CD4-positive, alpha-beta T cell treated with Interleukin-6 for 4 hours (primary cell): ENCODE data around the gene BAIAP2.

ENCODE experiments used
- DNase-seq: peaks from one replicate; pipeline ENCODE4 v3.0.0-alpha.2; 2020; ENCODE audit warnings: mixed read lengths

BAIAP2 gene

GRCh38 chr17:81037798-81038733 is 3.1 kb downstream of the BAIAP2 start:
- no peak for DNase-seq

GRCh38 chr17:81039096-81039495 is 4.1 kb downstream of the BAIAP2 start:
- DNase-seq = no peak

DNA sequence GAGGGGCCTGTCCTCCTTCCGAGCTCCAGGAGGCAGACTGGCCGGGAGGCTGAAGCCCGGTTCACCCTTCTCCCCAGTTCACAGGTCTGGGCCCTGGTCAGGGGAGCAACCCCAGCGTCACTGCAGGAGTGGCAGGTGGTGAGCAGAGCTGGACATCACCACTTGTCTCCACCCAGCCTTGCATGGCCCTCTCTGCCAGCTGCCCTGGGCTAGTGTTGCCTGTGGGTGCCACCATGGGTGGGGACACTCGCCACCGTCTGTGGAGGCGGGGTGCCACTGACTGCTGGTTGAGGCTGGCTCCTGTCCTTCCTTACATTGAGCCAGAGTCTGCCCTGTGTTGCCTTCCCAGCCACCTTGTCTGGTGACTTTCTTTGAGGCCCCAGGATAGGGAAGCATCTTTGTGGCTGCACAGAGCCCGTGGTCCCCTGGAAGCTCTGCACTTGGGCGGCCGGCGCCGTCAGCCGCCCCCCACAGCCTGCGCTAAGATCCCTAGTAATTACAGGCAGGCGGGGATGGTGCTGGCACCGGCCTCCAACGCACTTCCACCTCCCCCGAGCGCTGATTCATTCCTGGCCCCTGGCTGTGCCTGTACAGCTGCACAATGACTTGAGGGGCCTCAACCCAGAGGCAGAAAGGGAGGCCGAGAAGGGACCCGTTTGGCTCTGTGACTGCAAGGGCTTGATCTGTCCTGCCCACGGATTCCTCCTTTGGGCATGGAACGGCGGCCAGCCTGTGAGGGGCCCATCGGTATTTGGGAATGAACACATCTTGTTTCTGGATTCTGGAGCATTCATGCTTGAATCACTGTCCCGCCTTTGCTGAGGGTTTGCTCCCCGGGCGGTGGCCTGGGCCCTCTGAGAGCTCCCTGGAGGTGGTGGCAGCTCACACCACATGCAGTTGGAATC is 5.2 kb downstream of the BAIAP2 start:
- no peak for DNase-seq

- no peak for DNase-seq
Observed at GRCh38 chr17:81040791-81041337, 5.9 kb downstream of the BAIAP2 start.

DNA sequence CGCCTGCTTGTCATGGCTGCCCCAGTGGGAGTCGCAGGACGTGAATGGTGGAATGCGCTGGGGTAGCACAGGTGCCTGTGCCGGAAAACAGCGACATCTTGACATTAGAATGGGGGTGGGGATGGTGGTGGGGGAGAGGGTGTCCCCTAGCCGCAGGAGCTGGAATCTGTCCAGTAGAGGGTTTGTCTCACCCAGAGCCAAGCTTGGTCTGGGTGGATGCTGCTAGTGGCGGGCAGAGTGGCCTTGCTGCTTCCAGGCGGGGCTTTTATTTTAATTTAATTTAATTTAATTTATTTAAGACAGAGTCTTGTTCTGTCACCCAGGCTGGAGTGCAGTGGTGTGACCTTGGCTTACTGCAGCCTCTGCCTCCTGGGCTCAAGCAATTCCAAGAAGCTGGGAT is 7.7 kb downstream of the BAIAP2 start:
- DNase-seq = no peak

DNA sequence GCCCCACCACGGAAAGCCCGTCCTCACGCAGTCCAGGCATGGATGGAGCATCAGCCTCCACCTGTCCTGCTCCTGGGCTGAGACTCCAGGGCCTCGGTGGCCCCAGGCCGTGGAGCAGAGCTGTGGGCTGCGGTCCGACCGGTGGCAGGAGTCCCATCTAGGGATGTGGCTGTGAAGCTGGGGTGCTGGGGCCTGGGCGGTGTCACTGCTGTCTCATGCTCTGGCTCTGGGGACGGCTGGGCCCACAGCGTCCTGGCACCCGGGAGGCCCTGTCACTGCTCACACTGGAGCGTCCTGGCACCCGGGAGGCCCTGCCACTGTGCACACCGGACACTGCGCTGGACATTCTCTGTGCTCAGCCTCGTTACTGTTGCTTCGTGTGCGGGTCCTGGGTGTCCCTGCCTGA is 8.4 kb downstream of the BAIAP2 start:
- no peak for DNase-seq

- DNase-seq = no peak
Observed at GRCh38 chr17:81043725-81044427, 8.9 kb downstream of the BAIAP2 start.

DNA sequence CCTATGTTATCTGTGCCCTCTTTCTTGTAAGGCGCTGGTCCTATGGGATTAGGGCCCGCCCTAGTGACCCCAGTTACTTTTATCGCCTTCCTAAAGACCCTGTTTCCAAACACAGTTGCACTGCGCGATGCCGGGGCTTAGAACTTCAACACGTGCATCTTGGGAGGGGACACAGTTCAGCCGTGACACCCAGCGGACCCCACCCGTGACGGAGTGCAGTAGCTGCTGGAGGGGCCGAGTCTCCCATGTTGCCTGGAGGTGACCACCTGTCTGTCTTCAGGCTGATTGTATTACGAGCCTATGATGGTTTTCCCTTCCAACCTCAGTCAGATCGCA is 9.4 kb downstream of the BAIAP2 start:
- no peak for DNase-seq

- DNase-seq = no peak
Observed at GRCh38 chr17:81044764-81045589, 10.0 kb downstream of the BAIAP2 start.

DNA sequence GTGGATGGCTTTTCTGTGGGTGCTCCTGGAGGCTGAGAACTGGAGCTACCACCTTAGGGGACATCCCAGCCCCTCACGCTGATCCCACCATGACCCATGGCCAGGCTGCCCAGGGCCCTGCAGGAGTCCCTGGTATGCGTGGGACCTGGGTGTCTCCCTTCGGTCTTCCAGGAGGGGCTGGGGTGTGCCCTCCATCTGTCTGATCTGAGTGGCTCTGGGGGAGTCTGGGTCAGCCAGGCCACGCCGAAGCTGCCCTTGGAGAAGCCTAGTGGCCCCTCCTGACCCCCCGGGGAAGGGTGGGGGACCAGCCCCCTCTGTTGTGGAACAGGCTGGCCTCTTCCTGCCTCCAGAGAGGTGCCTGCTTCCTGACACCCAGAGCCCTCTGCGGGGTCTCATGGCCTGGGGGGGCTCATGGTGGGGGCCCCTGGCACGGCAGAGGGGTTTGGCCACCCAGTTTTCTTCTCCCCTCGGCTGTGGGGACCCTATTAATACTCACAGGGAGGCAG is 10.7 kb downstream of the BAIAP2 start:
- no peak for DNase-seq

DNA sequence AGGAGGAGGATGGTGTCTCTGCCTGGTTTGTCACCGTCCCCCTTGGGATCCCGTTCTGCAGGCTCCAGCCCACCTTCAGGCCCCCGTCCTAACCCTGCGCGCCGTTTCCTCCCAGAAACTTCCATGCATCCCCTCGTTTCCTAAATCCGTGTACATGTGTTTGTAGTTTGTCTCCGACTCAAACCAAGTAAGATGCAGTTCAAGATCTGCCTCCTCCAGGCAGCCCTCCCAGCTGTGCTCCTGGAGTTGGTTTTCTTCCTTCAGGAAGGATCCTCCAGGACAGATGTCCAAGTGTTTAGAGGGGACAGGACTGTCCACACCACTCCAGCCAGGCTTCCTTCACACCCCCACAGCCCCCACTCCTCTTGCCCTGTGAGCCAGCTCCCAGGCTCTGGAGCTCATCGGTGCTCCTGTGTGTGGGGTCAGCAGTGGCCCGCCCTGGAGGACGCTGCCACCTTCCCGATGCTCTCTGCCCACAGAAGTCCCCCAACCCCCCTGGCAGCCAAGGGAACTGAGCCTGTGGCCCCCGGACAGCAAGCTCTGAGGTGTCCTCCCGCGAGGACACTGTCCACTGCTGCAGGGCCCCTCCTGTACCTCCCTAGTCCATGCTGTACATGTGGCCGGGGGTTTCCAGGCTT is 11.3 kb downstream of the BAIAP2 start:
- no peak for DNase-seq

DNA sequence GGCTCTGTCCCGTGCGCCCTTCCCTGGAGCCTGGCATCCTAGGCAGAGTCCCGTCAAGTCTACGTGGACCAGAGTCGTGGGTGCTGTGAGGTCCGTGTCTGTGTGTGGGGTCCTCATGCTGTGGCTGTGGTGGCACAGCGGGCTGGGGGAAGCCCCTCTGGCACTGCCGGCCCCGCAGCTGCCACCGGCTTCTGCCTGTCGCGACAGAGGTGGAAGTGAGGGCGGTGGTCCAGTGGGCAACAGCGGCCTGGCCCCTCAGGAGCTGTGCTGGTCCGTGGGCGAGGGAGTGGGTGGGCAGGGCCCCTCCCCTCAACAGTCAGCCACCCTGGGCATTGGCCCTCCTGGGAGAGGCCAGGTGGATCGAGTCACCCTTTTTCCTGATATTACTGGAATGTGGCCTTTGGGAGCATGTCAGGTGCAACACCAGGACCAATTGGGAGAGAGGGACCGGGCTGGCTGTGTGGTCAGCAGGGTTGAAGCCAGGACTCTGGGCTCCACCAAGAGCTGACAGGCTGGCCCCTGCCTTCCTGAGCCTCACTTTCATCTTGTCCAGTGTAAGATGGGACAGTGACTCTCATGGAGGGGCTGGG is 11.9 kb downstream of the BAIAP2 start:
- no peak for DNase-seq

DNA sequence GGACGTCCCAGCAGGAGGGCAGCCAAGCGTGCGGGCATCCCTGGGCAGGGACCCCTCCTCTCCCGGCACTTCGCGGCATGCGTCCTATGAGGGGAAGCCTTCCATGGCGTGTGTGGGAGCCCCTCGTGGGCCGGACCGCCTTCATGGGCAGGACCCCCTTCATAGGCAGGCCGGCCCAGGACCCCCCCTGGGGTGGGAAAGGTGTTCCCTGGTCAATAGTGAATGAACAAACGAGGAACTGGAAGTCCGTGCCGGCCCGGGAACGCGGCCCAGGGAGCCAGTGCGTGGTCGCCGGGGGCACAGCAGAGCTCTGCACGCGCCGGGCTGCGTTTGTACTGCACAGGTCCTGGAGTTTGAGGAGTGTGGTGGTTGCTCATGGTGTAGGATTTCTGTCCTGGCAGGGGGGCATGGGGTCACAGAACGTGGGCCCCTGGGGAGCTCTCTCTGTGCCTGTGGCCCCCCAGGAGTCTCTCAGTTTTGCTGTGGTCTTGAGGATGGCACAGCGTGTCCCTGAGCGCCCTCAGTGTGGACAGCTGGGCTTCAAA is 13.9 kb downstream of the BAIAP2 start:
- DNase-seq = no peak

- no peak for DNase-seq
Observed at GRCh38 chr17:81049372-81049911, 14.5 kb downstream of the BAIAP2 start.

GRCh38 chr17:81049973-81050551 is 15.1 kb downstream of the BAIAP2 start:
- no peak for DNase-seq

DNA sequence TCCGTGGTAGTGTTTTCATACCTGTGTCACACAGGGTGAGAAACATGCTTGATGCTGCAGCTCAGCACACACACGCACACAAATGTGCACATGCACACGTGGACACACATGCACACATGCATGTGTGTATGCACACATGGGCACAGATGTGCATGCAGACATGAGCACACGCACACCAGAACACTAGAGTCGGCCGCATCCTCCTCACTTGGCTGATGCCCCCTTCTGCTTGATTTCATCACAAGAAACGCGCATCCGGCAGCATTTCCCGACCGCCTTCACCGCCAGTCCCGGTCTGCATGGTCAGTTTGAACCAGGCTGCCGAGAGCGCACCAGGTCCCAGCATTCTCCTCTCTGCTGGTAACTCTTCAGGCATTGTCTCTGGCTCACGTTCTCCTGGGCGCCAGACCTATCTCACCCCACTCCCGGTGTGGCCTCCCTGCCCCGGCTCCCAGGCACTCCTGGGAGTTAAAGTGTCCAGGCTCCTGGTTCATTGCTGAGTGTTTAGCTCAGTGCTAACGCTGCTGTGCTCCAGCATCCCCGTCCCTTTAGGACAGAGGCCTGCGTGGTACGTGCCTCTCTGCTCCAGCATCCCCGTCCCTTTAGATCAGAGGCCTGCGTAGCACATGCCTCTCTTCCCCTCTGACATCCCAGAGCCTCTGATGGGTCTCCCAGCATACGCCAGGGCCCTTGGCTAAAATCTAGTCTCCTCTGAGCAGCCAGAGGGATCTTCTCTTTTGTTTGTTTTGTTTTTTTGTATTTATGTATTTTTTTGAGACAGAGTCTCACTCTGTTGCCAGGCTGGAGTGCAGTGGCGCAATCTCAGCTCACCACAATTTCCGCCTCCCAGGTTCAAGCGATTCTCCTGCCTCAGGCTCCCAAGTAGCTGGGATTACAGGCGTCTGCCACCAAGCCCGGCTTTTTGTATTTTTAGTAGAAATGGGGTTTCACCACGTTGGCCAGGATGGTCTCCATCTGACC is 16.0 kb downstream of the BAIAP2 start:
- no peak for DNase-seq

DNA sequence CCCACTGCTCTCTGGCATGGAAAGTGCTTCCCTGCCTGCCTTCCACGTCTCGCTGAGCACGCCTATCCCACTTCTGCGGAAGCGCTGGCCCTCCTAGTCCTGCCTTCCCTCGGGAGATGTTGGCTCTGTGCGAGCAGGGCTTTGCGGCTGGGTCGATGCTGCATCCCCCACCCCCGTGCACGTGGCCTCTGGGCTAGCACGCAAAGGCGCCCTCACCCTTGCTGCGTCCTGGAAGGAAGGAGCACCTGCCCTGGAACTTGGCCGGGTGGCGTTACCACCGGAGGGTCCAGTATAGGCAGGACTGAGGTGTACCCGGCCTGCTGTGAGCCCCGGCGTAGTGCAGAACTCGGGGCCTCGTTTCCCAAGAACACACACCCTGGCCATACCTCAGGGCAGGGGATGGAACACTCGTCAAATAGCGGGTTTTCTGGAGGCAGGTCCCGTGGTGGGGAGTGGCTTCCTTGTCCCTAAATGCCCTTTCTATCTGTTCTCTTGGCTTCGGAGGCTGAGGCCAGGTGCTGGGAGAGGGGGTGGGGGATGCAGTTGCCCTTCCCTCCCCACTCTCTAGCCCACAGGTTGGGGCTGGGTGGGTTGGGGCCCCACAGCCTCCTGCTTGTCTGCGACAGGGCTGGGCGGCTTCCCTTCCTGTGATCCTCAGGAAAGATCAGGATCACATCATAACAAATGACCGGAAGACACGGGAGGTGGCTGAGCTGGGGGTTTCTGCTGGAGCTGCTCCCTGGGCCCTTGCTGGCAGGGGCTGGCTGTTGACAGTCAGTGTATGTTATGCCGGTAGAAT is 17.4 kb downstream of the BAIAP2 start:
- DNase-seq = no peak
